Stimulated activated CD8-positive, alpha-beta memory T cell treated with anti-CD3 and anti-CD28 coated beads, Interleukin-4, amount 100 ng/mL, for 4 hours (primary cell): ENCODE data around the gene ITGA6.

Experiments used
- DNase-seq, 2 donors: peaks; one replicate each; pipeline ENCODE4 v3.0.0-alpha.2; 2020; ENCODE audit warnings: low read depth in 2 of 2, low spot score in 1 of 2

Gene ITGA6

DNA sequence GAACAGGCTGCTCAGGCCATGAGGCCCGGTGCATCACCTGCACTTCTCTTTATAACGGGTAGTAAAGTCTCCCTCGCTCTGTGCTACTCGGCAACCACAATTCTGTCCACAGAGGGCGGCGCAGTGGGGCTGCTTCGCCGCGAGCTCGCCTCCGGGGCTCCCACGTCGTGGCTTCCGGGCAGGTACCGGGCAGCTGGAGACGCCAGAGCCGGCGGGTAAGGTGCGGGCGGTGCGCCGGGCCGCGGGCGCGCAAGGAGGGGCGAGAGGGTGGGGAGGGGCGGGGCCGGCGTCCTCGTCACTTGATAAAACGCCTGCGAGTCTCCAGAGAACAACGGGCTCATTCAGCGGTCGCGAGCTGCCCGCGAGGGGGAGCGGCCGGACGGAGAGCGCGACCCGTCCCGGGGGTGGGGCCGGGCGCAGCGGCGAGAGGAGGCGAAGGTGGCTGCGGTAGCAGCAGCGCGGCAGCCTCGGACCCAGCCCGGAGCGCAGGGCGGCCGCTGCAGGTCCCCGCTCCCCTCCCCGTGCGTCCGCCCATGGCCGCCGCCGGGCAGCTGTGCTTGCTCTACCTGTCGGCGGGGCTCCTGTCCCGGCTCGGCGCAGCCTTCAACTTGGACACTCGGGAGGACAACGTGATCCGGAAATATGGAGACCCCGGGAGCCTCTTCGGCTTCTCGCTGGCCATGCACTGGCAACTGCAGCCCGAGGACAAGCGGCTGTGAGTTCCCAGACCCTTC is at the start of gene ITGA6:
TSS of gene ITGA6 (plus strand) at position 331 of the 734 bp plus-strand sequence.
- DNase-seq = peak; percentile 47 to 66

DNA sequence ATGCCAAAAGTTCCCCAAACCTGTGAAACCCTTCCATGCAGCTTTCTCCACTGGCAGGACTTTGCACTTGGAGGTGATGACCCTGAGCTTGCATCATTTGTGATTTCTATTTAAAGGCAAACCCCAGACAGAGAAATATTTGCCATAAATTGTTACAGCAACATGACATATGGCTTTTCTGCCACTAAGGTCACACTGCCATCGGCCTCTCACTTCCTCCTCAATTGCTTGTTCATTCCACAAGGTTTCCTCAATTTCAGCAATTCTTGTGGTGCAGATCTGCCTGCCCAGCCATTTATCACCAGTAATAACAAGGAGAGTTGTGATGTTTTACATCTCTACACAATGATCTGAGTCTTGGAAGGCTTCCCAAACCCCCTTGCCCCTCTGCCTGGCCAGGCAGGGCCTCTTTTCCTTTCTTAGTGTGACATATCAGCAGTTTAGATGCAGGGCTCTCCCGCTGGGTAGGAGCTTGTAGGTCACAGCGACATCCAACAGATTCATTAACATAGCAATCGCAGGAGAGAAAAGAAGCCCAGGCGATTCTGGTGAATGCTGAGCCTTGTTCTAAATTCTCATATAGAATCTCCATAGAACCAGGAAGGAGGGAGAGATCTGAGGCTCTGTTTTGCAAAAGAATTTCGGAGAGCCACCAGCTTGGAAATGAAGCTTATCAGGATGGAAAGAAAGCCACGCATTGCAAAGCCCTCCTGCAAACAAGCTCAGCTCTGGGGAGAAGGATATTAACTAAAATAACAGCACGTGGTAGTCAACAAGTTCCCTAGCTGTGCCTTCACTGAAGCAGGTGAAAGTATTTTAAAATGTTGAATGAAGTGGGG is 46.7 kb upstream of the ITGA6 start:
- DNase-seq = no peak

DNA sequence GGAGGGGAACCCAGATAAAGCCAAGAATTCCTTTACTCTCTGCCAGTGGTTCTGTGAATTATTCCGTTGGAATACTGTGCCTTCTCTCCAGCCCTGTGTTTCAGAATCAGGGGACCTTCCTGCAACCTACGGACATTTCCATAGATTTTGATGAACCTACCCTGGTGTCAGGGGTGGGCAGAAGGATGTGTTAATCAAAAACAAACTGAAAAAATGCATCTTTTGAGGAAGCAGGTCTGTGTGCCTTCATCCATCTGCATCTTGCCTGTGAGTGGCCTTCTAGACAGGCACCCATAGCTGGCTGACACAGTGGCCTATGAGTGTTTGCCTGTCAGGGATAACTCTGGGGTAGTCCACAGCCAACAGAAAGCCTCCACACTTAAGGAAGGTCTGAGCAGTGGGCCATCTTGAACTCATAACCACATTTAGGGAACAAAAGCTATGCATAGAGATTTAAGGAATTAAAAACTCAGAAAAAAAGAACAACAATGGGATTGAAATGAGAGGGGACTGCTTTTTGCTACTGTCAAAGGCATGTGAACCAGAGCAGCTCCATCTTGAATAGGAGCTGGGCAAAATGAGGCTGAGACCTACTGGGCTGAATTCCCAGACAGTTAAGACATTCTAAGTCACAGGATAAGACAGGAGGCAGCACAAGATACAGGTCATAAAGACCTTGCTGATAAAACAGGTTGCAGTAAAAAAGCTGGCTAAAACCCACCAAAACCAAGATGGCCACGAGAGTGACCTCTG is 45.9 kb upstream of the ITGA6 start:
- no peak for DNase-seq

DNA sequence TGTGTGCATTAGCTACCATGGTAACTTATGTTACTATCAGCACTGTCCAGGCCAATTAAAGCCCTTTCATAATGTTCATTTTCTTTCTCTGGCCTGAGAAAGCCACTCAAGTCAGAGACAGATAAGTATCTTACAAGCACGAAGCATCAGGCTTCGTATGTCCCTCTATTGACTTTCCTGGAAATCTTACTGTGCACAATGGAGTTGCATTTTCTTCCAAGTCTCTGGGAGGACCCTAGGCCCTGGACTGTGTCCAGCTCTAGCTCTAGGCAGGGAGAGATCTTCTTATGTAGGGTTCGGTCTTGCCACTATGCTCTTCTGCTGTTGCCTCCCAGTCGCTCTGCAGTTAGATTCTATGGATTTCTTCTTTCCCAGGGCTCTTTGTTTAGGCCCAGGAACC is 40.0 kb upstream of the ITGA6 start:
- DNase-seq = no peak

DNA sequence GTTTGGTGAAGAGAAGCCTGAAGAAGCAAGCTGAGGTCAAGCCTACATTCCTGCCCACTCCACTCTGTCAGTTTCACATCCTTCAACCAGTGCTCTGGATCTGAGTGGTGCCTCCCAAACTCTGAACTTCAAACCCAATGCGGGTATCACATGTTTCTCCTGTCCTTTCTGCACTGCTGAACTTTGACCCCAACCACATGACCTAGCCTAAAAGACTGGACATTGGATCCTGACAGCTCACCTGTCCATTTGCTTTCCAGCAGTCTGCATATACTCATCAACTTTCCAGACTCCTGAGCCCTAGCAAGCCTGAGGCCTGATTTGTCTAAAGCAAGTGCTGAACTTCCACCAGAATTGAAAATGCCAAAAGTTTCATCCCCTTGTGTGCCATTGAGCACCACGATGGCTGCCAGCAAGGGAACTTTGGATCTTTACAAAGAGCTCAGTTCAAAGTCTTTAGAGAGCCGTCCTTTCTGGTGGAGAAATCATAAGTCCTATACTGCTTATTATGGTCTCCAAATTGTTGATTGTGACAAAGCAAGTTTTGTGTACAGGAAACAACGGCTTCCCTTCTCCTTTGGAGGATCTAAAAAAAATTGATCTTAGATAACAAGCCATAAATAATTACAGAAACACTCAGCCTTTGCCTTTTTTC is 37.6 kb upstream of the ITGA6 start:
- no peak for DNase-seq

DNA sequence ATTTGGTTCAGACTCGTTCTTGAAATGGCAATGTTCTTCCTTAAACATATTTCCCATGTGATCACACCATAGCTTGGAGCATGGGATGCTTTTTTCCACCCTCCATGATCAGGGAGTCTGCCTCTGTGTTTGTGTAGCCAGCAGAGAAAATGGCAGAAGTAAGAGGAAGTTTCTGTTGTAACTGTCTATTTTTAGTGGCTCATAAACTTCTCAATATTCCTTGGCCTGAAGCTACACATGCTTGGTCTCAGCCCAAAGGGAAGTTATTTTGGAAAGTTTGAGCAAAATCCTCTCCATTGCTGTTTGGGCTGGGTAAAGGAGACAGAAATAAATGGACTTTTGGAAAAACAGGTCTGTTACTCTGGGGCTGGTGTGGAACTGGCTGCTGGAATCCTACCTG is 33.4 kb upstream of the ITGA6 start:
- DNase-seq = no peak

DNA sequence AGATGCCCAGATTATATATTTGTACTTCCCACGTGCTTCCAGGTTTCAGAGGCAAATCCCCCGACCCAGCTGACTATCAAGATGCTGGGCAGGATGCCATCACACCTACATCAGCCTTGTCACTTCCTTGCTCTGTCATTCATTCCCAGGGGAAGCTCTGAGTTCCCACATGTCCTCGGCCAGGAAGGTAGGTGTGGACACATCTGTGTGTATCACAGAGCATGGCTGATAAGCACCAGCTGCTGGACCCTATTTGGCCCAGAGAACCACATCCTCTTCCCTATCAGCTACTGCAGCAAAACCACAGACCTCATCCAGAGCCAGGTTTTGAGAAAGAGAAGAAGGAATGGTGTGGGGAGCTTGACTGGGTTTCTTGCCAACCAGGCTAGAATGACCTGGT is 31.9 kb upstream of the ITGA6 start:
- DNase-seq = no peak

DNA sequence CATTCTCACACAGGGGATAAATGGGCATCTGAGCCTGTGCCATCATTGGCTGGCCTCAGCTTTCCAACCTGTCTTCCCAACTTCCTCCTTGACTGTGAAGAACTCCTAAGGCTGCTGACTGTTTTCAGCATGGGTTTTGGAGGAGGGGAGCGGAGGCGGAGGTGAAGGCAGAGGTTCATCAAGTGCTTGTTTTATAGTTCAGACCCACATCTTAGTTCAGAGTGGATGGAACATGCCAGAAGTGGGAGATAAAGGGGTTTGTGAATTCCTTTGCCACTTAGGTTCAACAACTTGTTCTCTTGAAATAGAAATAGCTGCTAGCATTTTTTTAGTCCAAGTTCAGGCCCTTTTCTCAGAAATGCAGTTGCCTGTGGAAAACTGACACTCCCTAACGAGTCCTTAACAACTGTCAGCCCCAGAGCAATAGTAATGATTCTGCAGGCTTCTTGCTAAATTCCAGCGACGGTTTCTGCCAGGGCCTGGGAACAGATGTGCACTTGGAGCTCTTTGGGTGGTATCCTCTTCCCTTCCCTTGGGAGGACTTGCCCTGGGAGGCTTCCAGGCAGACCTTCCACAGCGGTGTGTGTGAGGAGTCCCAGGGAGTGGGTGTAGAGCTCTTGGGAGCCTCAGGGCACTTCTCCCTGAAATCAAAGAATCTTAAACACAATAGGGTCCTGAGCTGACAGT is 30.1 kb upstream of the ITGA6 start:
- DNase-seq = no peak

DNA sequence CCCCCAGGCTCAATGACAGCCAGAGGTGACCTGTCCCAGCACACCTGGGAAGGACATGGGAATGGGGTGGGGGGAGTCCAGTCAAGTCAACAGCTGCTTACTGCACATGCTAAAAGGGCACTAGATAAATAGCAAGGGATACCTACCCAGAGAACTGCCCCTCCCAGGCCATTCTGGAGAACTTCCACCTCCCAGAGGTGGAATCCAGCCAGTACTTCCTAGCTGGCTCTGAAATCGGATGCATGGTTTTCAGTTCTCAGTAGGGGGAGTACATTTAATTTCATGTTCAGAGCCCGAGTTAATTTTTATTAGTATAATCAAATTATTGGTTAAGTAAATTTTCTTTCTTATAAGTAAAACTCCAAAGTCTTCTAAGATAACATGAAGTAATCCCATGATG is 28.9 kb upstream of the ITGA6 start:
- no peak for DNase-seq

DNA sequence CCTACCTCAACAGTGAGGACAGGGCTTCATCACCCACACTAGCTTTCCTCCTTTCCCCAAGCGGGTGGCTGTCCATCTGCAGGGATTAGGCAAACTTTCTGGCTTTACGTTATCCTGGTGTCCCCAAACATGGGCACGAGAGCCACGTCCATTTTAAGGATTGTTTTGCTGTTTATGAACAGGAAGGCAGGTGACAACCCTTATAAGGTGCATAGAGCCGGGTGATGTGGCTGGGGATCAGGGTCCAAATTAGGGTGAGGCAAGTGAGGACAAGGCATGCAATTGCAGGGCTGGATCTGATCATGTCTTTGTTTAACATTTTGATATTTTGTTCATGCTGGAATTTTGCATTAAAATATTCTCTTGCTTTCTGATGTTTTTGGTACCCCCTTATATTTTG is 27.6 kb upstream of the ITGA6 start:
- DNase-seq = no peak

DNA sequence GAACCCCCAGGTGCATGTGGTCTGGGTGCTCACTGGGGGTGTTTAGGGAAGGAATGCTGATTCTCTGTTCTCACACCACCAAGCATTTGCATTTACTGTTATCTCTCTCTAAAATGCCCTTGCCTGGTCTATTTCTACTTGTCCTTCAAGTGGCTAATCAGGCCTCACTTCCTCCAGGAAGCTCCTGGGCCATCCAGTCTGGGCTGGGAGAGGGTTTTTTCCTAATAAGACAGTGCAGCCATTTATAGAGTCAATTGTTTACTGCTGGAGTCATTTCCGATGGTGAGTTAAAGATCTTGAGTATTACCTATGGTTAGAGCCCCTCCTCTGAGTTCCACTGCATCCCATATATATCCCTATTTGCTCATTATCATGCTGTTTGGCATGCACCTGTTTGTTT is 25.2 kb upstream of the ITGA6 start:
- DNase-seq = no peak

DNA sequence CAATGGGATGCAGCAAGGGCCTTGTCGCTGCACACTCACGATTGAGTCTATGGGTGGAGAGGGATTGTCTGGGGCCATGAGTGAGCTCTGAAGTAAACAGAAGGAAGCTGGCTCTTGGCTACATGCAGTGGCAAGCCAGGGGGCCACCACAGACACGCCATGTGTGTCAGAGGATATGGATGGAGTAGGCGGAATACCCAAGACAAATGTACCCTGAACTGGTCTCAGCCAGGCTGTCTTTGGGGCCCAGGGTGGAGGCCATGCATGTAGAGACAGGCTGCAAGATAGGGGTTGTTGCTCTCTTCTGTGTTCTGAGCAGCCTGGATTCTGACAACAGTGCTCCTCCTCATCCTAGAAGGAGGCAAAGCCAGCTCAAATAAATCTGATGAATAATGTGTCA is 24.0 kb upstream of the ITGA6 start:
- DNase-seq = no peak

DNA sequence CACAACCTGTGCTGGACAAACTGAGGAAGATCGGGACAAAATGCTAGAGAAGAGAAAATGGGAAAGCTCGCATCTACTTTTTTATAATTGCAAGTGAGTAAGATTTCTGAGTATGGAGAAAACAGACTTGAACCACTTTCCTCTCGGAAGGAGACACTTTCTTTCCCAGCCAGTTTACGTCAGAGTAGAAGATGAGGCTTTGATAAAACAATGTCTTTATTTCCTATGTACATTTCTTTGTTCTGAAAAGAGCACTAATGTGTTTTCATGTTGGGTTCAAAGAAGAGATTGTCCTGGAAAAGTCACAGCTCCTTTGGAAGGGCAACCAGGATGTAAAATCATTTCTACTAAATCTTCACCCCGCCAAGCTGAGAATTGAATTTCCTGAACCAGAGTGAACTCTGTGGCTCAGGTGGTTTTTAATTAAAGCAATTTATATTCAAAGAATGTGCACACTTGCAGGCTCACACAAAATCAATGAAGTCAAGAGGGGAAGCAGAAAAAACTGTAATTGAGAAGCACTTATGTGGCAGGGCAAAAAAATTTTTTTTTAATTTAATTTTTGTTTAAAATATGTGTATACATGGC is 23.4 kb upstream of the ITGA6 start:
- DNase-seq = no peak

DNA sequence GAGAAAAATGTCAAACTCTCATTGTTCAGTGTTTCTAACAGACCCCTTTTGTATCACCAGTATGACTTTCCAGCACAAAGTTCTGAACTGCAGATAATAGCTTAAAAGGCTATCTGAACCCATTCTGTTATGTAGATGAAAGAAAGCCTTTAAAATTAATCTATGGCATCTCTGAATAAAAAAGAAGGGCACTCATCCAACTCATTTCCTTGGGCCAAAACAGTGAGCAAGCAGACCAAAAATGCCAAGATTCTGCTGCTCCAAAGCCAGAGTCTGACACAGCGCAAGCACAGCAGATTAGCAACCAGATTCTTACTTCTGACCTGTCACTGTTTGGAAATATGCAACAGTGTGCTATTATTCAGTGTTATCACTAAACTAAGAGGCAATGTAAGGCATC is 22.6 kb upstream of the ITGA6 start:
- DNase-seq = no peak

DNA sequence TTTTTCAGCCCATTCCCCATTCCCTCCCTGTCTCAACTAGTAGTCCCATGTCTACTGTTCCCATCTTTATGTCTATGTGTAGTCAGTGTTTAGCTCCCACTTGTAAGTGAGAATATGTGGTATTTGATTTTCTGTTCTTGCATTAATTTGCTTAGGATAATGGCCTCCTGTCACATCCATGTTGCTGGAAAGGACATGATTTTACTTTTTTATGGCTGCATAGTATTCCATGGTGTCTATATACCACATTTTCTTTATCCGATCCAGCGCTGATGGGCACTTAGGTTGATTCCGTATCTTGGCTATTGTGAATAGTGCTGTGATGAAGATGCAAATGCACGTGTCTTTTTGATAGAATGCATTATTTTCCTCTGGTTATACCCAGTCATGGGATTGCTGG is 21.7 kb upstream of the ITGA6 start:
- DNase-seq = no peak

DNA sequence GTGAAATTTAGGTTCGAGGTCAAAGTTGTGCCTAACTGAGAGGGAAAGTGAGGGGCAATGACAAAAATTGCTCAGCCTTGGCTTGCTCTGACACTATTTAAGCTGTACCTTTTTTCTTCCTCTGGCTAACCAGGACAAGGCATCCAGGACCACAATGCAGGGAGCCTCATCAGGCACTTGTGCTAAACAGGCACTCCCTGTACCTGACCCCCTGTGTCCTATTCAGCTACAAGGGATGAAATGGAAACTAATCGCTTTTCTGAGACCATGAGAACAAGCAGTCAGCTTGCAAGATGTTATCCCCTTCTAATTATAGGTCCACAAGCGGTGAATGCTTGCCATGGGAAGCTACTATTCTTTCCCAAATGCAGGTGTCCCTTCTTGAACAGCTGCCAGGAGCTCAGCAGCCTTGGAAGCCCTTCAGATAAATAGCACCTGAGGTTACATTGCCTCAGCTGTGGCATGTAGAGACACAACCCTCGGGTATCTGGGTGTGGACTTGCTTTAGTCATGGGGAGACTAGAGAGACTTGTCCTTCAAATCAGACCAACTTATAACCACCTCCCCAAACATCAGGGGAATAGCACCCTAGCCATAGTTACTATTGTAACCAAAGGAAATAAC is 19.1 kb upstream of the ITGA6 start:
- DNase-seq = no peak

DNA sequence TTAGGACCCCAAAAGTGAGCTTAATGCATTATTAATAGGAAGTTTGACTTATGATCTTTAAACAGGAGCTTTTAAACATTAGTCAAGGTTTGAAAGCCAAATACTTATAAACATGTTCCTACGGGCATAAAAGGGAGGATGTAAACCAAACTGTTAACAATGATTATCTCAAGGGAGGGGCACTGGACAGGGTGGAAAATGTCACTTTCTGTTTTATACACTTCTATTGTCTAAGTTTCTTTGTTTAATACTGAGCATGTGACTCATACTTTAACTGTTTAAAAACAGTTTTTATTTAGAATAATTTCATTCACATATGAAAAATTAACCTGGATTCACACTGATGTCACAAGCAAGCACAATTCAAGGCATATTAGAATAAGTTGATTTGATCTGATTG is 18.3 kb upstream of the ITGA6 start:
- no peak for DNase-seq

DNA sequence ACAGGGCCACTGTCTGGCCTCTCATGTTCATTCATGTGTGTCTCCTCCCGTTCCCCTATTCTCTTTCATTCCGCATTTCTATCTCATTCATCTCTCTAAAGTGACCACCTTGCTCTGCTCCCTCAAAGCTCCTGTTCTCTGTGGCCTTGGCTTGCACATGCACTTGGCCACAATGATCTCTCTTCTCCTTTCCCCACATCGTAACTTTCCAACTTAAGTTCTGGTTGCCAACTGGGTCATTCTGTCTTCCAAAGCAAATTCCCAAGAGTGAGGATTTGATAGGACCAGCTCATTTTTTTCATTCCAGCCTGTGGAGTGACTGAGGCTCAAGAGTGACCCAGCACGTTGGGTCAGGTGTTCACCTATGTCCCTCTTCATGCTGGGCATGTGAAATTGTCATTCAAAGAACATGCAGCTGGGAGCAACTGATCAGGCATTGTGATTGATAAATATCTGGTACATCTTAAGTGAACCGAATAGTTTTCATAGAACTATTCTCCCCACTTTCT is 14.3 kb upstream of the ITGA6 start:
- DNase-seq = no peak

DNA sequence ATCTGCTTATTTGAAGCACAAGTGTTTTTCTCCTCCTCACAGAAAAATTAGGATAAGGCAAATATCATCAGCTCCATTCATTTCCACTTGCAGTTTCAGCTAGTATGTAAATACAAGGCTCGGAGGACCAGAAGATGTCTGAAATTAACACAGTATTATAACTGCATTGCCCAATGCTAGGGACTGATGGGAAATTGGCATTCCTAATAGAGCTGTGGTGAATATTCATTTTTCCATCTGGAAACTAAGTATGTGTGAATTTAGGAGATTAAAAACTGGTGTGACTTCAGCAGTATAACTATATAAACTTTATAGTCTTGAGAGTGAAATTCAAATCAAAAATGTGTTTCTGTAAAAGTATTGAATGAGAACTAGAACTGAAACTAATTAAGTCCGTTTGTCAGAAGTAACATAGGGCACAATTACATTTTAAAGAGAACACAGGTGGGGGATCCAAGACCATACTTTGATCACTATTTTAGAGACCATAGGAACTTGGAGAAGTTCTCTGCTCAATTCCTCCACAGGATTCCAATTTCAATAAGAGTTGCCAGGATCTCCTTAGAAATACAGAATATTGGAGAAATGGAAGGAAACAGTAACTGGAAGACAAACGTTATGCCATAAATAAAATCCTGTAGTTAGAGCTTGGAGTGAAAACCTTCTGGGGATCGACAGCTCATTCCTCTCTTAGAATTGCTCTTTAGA is 12.1 kb upstream of the ITGA6 start:
- no peak for DNase-seq
